ENCODE results near the gene CHSY1.

DNA sequence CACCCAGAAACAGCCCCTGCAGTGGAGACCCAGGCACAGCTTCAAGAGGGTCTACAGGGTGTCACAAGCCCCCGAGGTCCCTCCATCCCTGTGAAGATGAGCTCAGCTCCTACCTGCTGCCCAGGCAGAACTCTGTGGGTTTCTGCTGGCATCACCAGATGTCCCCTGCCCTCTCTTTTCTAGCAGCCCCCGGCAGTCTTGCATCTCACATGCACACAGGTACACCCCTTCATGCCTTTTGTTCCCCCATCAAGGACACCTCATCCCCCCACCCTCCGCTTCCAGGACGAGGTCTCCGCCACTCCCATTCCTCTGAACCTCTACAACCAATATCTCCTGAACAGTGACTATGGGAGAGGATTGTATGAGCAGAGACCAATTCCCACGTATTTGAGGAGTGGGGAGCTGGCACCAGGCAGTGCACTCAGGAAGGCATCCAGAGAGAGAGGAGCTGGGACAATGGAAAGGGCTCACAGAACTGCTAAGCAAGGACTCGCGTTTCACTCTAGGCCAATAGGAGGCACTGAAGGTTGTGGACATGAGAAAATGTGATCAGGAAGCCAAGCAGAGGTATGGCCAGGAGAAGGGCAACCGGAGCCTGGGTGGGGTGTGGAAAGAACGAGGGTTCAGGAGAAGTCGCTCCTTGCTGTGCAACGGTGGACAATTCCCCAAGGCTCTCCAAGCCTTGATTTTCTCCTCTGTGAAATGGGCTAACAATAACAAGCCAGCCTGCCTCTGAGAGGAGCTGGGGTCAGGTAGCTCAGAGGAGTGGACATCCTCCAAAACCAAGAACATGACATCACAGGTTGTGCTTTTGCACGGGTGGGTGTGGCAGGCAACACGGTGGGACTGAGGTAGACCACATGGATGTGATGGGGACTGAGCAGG, 115.2 kb downstream of the CHSY1 start:
- TF ChIP-seq, protein P1, sequence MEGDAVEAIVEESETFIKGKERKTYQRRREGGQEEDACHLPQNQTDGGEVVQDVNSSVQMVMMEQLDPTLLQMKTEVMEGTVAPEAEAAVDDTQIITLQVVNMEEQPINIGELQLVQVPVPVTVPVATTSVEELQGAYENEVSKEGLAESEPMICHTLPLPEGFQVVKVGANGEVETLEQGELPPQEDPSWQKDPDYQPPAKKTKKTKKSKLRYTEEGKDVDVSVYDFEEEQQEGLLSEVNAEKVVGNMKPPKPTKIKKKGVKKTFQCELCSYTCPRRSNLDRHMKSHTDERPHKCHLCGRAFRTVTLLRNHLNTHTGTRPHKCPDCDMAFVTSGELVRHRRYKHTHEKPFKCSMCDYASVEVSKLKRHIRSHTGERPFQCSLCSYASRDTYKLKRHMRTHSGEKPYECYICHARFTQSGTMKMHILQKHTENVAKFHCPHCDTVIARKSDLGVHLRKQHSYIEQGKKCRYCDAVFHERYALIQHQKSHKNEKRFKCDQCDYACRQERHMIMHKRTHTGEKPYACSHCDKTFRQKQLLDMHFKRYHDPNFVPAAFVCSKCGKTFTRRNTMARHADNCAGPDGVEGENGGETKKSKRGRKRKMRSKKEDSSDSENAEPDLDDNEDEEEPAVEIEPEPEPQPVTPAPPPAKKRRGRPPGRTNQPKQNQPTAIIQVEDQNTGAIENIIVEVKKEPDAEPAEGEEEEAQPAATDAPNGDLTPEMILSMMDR (IDR thresholded peaks at IDR 0.05): no peak
- TF ChIP-seq EP300 (IDR thresholded peaks at IDR 0.05) (no peak), POLR2A (IDR thresholded peaks at IDR 0.05) (no peak)
